Breast epithelium (tissue), 4 donors: ENCODE results near the gene SUN3. TPM values are rescaled to one million over a fixed set of nuclear protein-coding genes. Genes with fewer than 3 reads are reported as not detected.

ENCODE experiments used
- DNase-seq, 2 donors: peaks; one replicate each; pipeline ENCODE4 v3.0.0-alpha.2; 2019; ENCODE audit warnings: low spot score in 2 of 2
- H3K27ac ChIP-seq, 2 donors: fragments of 200-600 bp; sonication (generic) in 1 of 2; one replicate each; pipeline ENCODE4 v1.5.1; 2016 to 2019; ENCODE audit warnings: mild to moderate bottlenecking in 1 of 2
- H3K27me3 ChIP-seq, 2 donors: fragments of 200-600 bp; sonication (generic) in 1 of 2; one replicate each; pipeline versions ENCODE4 v1.5.1 to v1.6.0; 2017 to 2019; ENCODE audit warnings: control low read depth in 1 of 2, mild to moderate bottlenecking in 1 of 2
- H3K36me3 ChIP-seq: fragments of 200-600 bp; one replicate; pipeline ENCODE4 v1.5.1; 2019
- H3K4me1 ChIP-seq, 2 donors: fragments of 200-600 bp; sonication (generic); one replicate each; pipeline ENCODE4 v1.5.1; 2016 to 2019; ENCODE audit warnings: control low read depth in 1 of 2
- H3K4me3 ChIP-seq, 3 donors: fragments of 200-600 bp; sonication (generic); 1 replicate in 2 of 3; 2 replicates in 1 of 3; pipeline ENCODE4 v1.5.1; 2016 to 2019; ENCODE audit warnings: mild to moderate bottlenecking in 3 of 3, moderate library complexity in 2 of 3
- H3K9me3 ChIP-seq, 2 donors: fragments of 200-600 bp; sonication (generic) in 1 of 2; one replicate each; pipeline ENCODE4 v1.5.1; 2016 to 2019; ENCODE audit warnings: control low read depth in 1 of 2
- POLR2A ChIP-seq: fragments of 450-650 bp; IDR thresholded peaks from one replicate; pipeline ENCODE4 v1.6.1; 2016; ENCODE audit warnings: antibody characterized with exemption, mild to moderate bottlenecking, moderate library complexity
- POLR2AphosphoS5 ChIP-seq, 3 donors: sonication (generic); formaldehyde crosslinking; IDR thresholded peaks; one replicate each; pipeline ENCODE4 v1.6.1; 2017; ENCODE audit warnings: antibody characterized with exemption in 3 of 3
- intact Hi-C: fragments of 100-400 bp; cut with DNase I; formaldehyde crosslinking; loops from one replicate; pipeline ENCODE4 v1.15.1; 2023; ENCODE audit warnings: low total_unique reads
- total RNA-seq, 3 donors: library from RNA; depleted of rRNA; stranded (reverse); fragments of >200 nt; gene quantifications; one replicate each; pipeline ENCODE4 v1.1.0, GENCODE V29; 2016
- TF ChIP-seq, protein P1 (sequence below), 3 donors: fragments of 450-650 bp; IDR thresholded peaks; one replicate each; pipeline ENCODE4 v1.5.1; 2016 to 2017; ENCODE audit warnings: antibody characterized with exemption in 3 of 3, mild to moderate bottlenecking in 3 of 3, moderate library complexity in 3 of 3

The SUN3 gene
- total RNA-seq, 3 donors from 2014 or later = not detected

- Histone ChIP-seq H3K9me3 (no peaks in the 10 kb centered on the region), H3K36me3 (no peaks in the 10 kb centered on the region), H3K27ac (no peak overlapping the region), H3K4me1 (no peaks in the 10 kb centered on the region), H3K27me3 (no peaks in the 10 kb centered on the region), H3K4me3 (no peak overlapping the region)
- intact Hi-C loops = no loop called here
- TF ChIP-seq, protein P1, sequence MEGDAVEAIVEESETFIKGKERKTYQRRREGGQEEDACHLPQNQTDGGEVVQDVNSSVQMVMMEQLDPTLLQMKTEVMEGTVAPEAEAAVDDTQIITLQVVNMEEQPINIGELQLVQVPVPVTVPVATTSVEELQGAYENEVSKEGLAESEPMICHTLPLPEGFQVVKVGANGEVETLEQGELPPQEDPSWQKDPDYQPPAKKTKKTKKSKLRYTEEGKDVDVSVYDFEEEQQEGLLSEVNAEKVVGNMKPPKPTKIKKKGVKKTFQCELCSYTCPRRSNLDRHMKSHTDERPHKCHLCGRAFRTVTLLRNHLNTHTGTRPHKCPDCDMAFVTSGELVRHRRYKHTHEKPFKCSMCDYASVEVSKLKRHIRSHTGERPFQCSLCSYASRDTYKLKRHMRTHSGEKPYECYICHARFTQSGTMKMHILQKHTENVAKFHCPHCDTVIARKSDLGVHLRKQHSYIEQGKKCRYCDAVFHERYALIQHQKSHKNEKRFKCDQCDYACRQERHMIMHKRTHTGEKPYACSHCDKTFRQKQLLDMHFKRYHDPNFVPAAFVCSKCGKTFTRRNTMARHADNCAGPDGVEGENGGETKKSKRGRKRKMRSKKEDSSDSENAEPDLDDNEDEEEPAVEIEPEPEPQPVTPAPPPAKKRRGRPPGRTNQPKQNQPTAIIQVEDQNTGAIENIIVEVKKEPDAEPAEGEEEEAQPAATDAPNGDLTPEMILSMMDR (IDR thresholded peaks at IDR 0.05) = no peak
- TF ChIP-seq POLR2A (no peak), POLR2AphosphoS5 (IDR thresholded peaks at IDR 0.05) (no peak)
- DNase-seq = no peak
Observed at GRCh38 chr7:47949703-47950102, 79.2 kb downstream of the SUN3 start.

- Histone ChIP-seq H3K4me3 (no peak within 1 kb of the TSS), H3K4me1 (no peaks in the 10 kb centered on the region), H3K27ac (peak within 1 kb of the TSS in 1 of 2 donors; percentile 30), H3K9me3 (no peaks in the 10 kb centered on the region), H3K36me3 (no peaks in the 10 kb centered on the region), H3K27me3 (no peaks in the 10 kb centered on the region)
- TF ChIP-seq, protein P1 (IDR thresholded peaks at IDR 0.05) = no peak
- no peak for TF ChIP-seq POLR2A
- no peak for TF ChIP-seq POLR2AphosphoS5 (IDR thresholded peaks at IDR 0.05)
- no peak for DNase-seq
- intact Hi-C loops = no loop called here
Observed at GRCh38 chr7:47948141-47948790, 80.6 kb downstream of the SUN3 start, which contains the start of gene PKD1L1. Gene PKD1L1, minus strand, starts transcription at chr7:47948466. Its CDS starts 26 bp downstream, at chr7:47948440.

GRCh38 chr7:47947355-47947749 lies 81.6 kb downstream of the SUN3 start:
- intact Hi-C loops = no loop called here
- H3K4me3 ChIP-seq = no peak overlapping the region
- no peak for DNase-seq

GRCh38 chr7:47946581-47947354 lies 82.1 kb downstream of the SUN3 start:
- Histone ChIP-seq H3K27me3 (no peaks in the 10 kb centered on the region), H3K27ac (peak overlapping the region in 1 of 2 donors; percentile 38), H3K4me3 (no peak overlapping the region), H3K9me3 (no peaks in the 10 kb centered on the region), H3K4me1 (no peaks in the 10 kb centered on the region), H3K36me3 (no peaks in the 10 kb centered on the region)
- intact Hi-C loops = no loop called here
- no peak for DNase-seq
- TF ChIP-seq POLR2AphosphoS5 (IDR thresholded peaks at IDR 0.05) = no peak
- TF ChIP-seq, protein P1 (IDR thresholded peaks at IDR 0.05) = no peak
- no peak for TF ChIP-seq POLR2A

More at GRCh38 chr7:47947355-47947749, 81.6 kb downstream of the SUN3 start:
- H3K27ac ChIP-seq = peak overlapping the region in 1 of 2 donors; percentile 10
- H3K4me1 ChIP-seq = no peaks in the 10 kb centered on the region
- no peaks in the 10 kb centered on the region for H3K9me3 ChIP-seq
- TF ChIP-seq POLR2AphosphoS5 (IDR thresholded peaks at IDR 0.05) = no peak
- no peak for TF ChIP-seq POLR2A
- H3K36me3 ChIP-seq = no peaks in the 10 kb centered on the region
- no peaks in the 10 kb centered on the region for H3K27me3 ChIP-seq

- Histone ChIP-seq H3K27me3 (no peaks in the 10 kb centered on the region), H3K4me1 (no peaks in the 10 kb centered on the region), H3K9me3 (no peaks in the 10 kb centered on the region), H3K36me3 (no peaks in the 10 kb centered on the region), H3K27ac (no peak overlapping the region), H3K4me3 (no peak overlapping the region)
- intact Hi-C loops = no loop called here
- TF ChIP-seq, protein P1 (IDR thresholded peaks at IDR 0.05) = peak; percentile 43 to 78 (median 65)
- TF ChIP-seq POLR2A (no peak), POLR2AphosphoS5 (IDR thresholded peaks at IDR 0.05) (no peak)
- peak; percentile 56 to 75 for DNase-seq
Observed at GRCh38 chr7:47945261-47946015, 83.5 kb downstream of the SUN3 start.
